Subcutaneous preadipocyte (primary cell): ENCODE data around the gene MAMSTR. TPM values are rescaled to one million over a fixed set of nuclear protein-coding genes. Genes with fewer than 3 reads are reported as not detected.

Experiments
- total RNA-seq: library from RNA; depleted of rRNA; stranded (reverse); fragments of >200 nt; gene quantifications from 2 replicates; pipeline ENCODE4 v1.2.3, GENCODE V29; 2012

The MAMSTR gene, protein sequence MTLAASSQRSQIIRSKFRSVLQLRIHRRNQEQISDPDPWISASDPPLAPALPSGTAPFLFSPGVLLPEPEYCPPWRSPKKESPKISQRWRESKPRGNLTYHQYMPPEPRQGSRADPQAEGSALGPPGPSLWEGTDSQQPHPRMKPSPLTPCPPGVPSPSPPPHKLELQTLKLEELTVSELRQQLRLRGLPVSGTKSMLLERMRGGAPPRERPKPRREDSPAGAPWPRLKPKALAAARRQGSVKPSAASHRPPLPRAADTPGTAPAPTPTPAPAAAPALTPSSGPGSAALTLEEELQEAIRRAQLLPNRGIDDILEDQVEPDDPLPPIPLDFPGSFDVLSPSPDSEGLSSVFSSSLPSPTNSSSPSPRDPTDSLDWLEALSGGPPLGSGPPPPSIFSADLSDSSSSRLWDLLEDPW
- 1.4 and 2.2 TPM in 2 replicates for total RNA-seq

DNA sequence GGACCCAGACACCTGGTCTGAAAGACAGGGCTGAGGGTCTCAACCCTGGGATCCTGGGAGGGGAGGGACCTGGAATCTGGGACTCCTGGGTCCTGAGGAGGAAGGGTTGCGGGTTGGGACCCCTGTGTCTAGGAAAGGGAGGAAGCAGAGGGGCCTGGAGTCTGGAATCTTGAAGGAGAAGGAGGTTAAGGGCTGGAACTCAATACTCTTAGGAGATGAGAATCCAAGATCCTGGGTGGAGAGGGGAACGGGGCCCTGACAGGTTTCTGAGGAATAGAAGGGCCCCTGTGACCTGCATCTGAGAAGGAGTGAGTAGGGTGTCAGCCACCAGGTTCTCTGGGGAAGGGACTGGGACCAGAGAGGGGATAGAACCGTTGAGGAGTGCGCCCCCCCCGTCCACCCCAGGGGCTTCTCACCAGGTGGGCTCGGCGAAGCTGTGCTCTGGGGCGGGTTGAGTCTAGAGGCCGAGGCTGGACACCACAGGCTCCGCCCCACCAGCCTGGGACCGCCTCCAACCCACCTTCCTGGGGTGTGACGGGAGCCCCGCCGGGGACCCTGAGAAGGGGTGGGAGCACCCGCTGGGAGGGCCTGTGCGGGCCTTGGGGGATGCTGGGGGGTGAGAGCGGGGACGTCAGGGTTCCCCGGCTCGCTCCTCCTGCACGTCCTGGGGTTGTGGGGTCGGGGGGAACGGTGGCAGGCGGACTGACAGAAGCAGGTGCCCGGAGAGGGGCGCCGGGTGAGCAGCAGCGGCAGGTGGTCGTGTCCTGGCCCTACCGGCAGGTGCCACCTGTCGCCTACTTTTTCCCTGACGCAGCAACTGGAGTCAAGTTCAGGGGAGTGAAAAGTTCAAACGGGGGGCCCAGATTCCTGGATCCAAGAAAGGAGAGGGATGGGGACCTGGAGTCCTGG lies at the start of gene MAMSTR:
Gene MAMSTR, minus strand, starts transcription at position 463 of the 909 bp plus-strand sequence. CDS start 694 bp downstream, outside the sequence.

DNA sequence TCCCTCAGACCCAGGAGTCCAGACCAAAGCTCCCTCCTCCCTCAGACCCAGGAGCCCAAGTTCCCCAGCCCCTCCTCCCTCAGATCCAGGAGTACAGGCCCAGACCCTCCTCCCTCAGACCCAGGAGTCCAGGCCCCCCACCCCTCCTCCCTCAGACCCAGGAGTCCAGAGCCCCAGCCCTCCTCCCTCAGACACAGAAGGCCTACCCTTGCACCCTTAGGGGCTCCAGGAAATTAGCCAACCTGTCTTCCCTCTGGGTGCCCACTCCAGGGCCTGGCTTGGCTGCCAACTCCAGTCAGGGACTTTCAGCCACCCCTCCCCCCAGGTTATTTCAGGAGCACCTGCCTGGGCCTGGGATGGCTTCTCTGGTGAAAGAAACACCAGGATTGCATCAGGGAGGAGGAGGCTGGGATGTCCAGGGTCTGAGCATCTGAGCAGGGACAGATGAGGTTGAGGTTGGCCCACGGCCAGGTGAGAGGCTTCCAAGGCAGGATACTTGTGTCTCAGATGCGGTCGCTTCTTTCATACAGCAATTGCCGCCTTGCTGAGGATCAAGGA lies 35.6 kb upstream of the MAMSTR start, which contains the start of gene FGF21:
Gene FGF21, plus strand, starts transcription at position 441 of the 558 bp plus-strand sequence. CDS start 713 bp downstream, outside the sequence.

DNA sequence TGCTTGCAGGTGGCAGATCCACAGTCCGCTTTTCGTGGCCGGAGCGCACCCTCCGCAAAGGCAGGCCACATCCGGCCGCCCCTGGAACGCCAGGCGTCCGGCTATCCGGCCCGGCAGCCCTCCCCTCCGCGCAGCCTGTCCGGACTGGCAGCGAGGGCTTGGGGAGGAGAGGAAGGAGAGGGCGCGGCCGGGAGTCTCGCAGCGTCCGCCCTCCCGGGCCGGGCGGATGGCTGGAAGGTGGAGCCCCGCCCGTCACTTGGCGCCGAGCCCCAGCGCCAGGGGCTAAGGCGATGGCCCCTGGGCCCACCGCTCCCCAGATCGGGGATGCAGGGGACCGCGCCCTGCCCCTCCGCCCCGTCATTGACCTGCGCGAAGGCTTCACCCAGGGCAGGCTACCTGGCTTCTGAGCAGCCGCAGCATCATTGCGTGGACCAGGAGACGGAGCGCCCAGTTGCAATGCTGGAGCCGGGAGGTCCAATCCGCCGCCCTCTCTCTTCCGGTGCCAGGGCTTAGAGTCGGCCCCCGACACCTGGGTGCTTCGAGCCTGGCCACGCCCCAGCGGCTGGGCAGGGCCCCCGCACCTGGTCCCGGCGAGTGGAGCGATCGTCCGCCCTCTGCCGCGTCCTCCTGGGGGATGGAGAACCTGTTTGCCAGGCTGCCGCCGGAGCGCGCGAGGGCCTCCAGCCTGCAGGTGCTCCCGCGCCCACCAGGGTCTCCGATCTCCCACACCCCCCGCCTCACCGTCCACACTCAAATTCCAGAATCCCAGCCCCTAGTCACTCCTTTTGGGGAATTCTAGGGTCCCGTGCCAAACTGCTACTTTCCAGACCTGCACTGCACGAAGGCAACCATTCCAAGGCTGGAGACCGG lies 33.2 kb upstream of the MAMSTR start, which contains the start of gene FUT1:
Gene FUT1, minus strand, starts transcription at position 146 of the 870 bp plus-strand sequence. CDS start 1,360 bp downstream, outside the sequence.

DNA sequence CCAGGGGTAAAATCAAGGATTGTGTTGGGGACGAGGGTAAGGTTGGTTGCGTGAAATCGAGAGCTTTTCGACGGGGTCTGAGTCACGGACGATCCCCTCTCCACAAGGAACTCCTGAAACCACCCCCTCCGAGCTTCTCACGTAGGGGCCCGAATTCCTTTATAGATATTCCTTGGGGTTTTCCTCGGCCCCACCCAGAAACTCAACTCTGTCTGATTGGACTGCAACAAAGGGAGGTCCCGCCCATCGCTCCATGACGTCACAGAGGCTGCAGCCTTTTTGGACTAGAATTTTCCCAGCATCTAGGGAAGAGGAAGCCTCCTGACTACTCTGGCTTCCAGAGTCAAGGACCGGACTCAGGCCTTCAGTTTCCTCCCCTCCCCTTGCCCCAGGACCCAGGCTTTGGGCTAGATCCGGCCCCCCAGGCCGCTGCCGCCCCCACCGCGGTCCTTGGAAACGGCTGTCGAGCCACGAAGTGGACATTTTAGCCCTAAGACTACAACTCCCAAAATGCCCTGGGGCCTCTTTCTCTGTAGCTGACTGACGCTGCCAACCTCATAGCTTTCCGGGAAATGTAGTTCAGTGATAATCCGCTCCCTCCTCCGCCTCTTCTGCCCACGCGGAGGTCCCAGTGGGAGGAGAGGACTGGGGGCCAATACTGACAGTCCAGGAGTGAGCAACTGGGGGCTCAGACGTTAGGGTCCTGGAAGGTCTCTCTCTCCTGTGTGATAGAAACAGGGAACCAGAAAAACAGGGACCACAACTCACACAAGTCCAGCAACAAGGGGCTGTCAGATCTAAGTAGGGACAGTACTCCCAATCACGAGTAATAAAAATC lies 27.4 kb upstream of the MAMSTR start, which contains the start of gene IZUMO1:
Gene IZUMO1, minus strand, starts transcription at position 172 of the 838 bp plus-strand sequence. CDS start 1,050 bp downstream, outside the sequence.

DNA sequence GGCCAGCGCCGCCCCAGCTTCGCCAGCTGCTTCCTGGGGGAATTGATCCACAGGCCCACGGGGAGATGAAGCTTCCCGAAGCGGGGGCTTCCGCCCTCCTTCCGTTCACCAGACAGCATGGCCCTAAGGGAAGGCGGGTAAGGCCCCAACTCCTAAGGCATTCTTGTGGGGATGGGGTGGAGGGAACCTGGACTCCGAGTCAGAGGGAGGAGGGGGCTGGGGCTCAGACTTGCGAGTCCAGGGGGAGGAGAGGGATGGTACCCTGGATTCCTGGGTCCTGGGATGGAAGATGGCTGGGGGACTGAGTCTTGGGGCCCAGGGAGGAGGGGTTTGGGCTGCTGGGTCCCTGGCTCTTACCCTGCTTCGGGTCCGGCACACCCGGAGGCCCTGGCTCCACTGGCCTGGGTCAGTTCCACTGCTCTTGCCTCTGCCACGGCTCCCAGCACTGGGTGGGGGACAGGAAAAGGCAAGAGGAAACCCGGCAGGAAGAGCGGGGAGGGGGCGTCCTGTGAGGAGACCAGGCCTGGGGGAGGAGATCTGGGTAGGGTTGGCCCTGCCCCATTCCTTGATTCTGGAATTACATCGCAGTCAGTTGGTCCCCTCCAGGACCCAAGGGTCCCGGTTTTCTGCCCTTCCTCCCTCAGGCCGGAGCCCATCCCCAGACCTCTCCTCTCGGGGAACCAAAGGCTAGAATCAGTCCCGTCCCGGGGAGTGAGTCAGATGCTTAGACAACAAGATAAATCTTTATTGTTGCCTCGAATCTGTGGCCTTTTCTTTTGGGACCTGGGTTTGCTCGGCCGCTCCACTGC lies 20.8 kb upstream of the MAMSTR start, which contains the start of gene RASIP1:
Gene RASIP1, minus strand, starts transcription at position 447 of the 809 bp plus-strand sequence. Its CDS starts 328 bp downstream, at position 119.

DNA sequence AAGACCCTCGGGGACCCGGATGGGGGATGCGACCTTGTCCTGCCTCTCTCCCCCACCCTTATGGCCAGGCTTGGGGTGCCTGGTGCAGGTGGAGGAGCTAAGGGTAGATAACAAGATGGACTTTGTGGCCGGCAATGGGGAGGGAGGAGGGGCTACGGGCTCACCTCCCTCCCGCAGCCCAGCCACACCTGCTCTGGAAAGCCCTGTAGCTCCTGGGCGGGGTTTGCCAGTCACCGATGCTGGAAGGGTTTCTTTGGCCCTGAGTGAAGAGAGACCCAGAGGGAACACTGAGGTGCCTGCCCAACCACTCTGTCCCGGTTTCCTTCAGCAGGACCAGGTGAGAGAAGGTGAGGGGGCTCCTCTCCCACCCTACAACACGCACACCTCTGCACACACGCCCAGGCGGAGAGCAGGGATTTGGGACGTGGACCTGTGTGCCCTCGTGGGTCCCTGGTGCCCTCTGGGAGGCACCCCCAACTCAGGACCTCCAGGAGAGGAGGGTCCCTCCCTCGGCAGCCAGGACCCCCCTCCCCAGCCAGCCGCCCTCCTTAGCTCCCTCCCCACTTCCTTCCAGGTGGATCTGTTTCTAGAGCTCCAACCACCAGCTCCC lies 23.7 kb downstream of the MAMSTR start, which contains the start of gene FUT2:
Gene FUT2, plus strand, starts transcription at position 229 of the 610 bp plus-strand sequence. CDS start 6,986 bp downstream, outside the sequence.

DNA sequence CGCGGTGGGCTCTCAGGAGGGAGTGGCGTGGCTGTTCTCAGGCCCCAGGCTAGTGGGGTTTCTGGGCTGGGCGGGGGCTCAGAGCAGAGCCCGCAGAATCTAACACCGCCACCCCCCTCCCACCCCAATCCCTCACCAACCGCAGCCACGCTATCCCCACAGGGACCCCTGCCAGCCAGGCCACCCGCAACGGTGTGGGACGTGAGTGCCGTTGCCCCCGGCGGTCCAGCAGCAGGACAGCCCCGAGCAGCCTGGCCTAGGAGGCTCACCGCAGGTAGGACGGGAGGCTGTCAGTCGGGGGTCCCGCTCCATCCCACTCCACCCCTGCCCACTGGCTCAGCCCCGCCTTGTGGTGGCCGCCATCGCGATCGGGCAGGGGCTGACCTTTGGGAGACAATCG lies 46.5 kb downstream of the MAMSTR start, which contains the start of gene NTN5:
Gene NTN5, minus strand, starts transcription at position 24 of the 400 bp plus-strand sequence. CDS start 2,031 bp downstream, outside the sequence.

Other genes starting within 250 kb of the MAMSTR start
- not detected in 2 replicates for gene LMTK3, start 207.9 kb downstream of the MAMSTR start, total RNA-seq
- gene SULT2B1, start 167.6 kb downstream of the MAMSTR start, total RNA-seq, result not detected in 2 replicates
- not detected in 2 replicates for gene SPACA4, start 113.0 kb downstream of the MAMSTR start, total RNA-seq
- gene FAM83E, start 104.6 kb downstream of the MAMSTR start, total RNA-seq, result under 0.01 and 1.4 TPM in 2 replicates
- 1,644 and 2,294 TPM in 2 replicates for gene RPL18, start 100.5 kb downstream of the MAMSTR start, total RNA-seq
- gene SPHK2, start 100.2 kb downstream of the MAMSTR start, total RNA-seq, result 9.2 and 11.5 TPM in 2 replicates
- gene DBP, start 82.3 kb downstream of the MAMSTR start, total RNA-seq, result 1.6 and 5.9 TPM in 2 replicates
- 0.39 and 1.1 TPM in 2 replicates for gene CA11, start 73.5 kb downstream of the MAMSTR start, total RNA-seq
- gene NTN5, start 46.7 kb downstream of the MAMSTR start, total RNA-seq, result under 0.01 TPM in 1 of 2 replicates, not detected in the other
- gene FUT2, start 23.8 kb downstream of the MAMSTR start, total RNA-seq, result not detected in 2 replicates
- gene RASIP1, start 20.9 kb upstream of the MAMSTR start, total RNA-seq, result 2.9 and 3.5 TPM in 2 replicates
- gene IZUMO1, start 27.2 kb upstream of the MAMSTR start, total RNA-seq, result not detected in 2 replicates
- gene FUT1, start 32.9 kb upstream of the MAMSTR start, total RNA-seq, result 0.20 TPM in 1 of 2 replicates, not detected in the other
- not detected in 2 replicates for gene FGF21, start 35.8 kb upstream of the MAMSTR start, total RNA-seq
- 43.7 and 44.2 TPM in 2 replicates for gene BCAT2, start 91.3 kb upstream of the MAMSTR start, total RNA-seq
- gene HSD17B14, start 116.8 kb upstream of the MAMSTR start, total RNA-seq, result 1.1 and 1.4 TPM in 2 replicates
- gene PLEKHA4, start 148.9 kb upstream of the MAMSTR start, total RNA-seq, result 16.4 and 21.3 TPM in 2 replicates
- 41.5 and 55.9 TPM in 2 replicates for gene PPP1R15A, start 152.7 kb upstream of the MAMSTR start, total RNA-seq
- 0.37 TPM in 1 of 2 replicates, not detected in the other for gene TULP2, start 179.0 kb upstream of the MAMSTR start, total RNA-seq
- gene NUCB1, start 180.6 kb upstream of the MAMSTR start, total RNA-seq, result 134 and 211 TPM in 2 replicates
- not detected in 2 replicates for gene DHDH, start 214.0 kb upstream of the MAMSTR start, total RNA-seq
- gene BAX, start 235.2 kb upstream of the MAMSTR start, total RNA-seq, result 47.0 and 70.8 TPM in 2 replicates
- 2,886 and 3,269 TPM in 2 replicates for gene FTL, start 245.6 kb upstream of the MAMSTR start, total RNA-seq